Neural cell (in vitro differentiated cells): ENCODE measurements around the gene BIRC6. TPM values are rescaled to one million over a fixed set of nuclear protein-coding genes. Genes with fewer than 3 reads are reported as not detected.
"Not testable (repeated sequence)": the region's sequence is repeated elsewhere in the genome, so short reads cannot be mapped to it uniquely, and the experiment has no call there.

Experiments used
- H2AFZ ChIP-seq: fragments of 200-600, 300-800 bp; sonication (generic), shearing (Covaris generic); 2 replicates; pipeline ENCODE4 v1.6.0; 2014; ENCODE audit warnings: low read depth, mild to moderate bottlenecking, antibody characterized with exemption, low read length, moderate library complexity
- H3F3A ChIP-seq: fragments of 200-600 bp; shearing (Covaris generic); 2 replicates; pipeline ENCODE4 v1.6.1; 2016; ENCODE audit warnings: mild to moderate bottlenecking, moderate library complexity, mixed read lengths, antibody characterized with exemption, low read length; ENCODE audit not compliant: insufficient read depth, poor library complexity, severe bottlenecking
- H3K27ac ChIP-seq: fragments of 200-600, 300-800 bp; sonication (generic), shearing (Covaris generic); 2 replicates; pipeline ENCODE4 v1.5.1; 2014; ENCODE audit warnings: mild to moderate bottlenecking, low read length, moderate library complexity
- H3K27me3 ChIP-seq: fragments of 300-800, 200-600 bp; sonication (generic), shearing (Covaris generic); 2 replicates; pipeline ENCODE4 v1.6.0; 2014; ENCODE audit warnings: mild to moderate bottlenecking, low read depth, low read length, moderate library complexity; ENCODE audit not compliant: insufficient read depth
- H3K36me3 ChIP-seq: fragments of 300-800, 200-600 bp; sonication (generic), shearing (Covaris generic); 2 replicates; pipeline ENCODE4 v1.5.1; 2014; ENCODE audit warnings: mild to moderate bottlenecking, antibody characterized with exemption, low read length, moderate library complexity; ENCODE audit not compliant: insufficient read depth
- H3K4me2 ChIP-seq: fragments of 300-800, 200-600 bp; sonication (generic), shearing (Covaris generic); 2 replicates; pipeline ENCODE4 v1.6.0; 2014; ENCODE audit warnings: mild to moderate bottlenecking, low read length
- H3K4me3 ChIP-seq: fragments of 300-800, 200-600 bp; sonication (generic), shearing (Covaris generic); 2 replicates; pipeline ENCODE4 v1.5.1; 2014; ENCODE audit warnings: mild to moderate bottlenecking, low read length, moderate library complexity
- H3K79me2 ChIP-seq: fragments of 200-600 bp; shearing (Covaris generic); replicated peaks from 2 replicates; pipeline ENCODE4 v1.6.0; 2014; ENCODE audit warnings: mild to moderate bottlenecking, low read length, moderate library complexity; ENCODE audit not compliant: insufficient read depth
- H3K9ac ChIP-seq: fragments of 300-800, 200-600 bp; sonication (generic), shearing (Covaris generic); 2 replicates; pipeline ENCODE4 v1.6.1; 2016; ENCODE audit warnings: mild to moderate bottlenecking, low read length, mixed read lengths
- H3K9me2 ChIP-seq: fragments of 200-600 bp; shearing (Covaris generic); 2 replicates; pipeline ENCODE4 v1.6.1; 2016; ENCODE audit warnings: mild to moderate bottlenecking, low read length, mixed read lengths; ENCODE audit not compliant: insufficient read depth
- H3K9me3 ChIP-seq: fragments of 200-600, 300-800 bp; sonication (generic), shearing (Covaris generic); 2 replicates; pipeline ENCODE4 v1.6.1; 2016; ENCODE audit warnings: mild to moderate bottlenecking, mixed run types, low read length, moderate library complexity, mixed read lengths
- H4K20me1 ChIP-seq: fragments of 200-600 bp; shearing (Covaris generic); 2 replicates; pipeline ENCODE4 v1.6.1; 2016; ENCODE audit warnings: mild to moderate bottlenecking, mixed run types; ENCODE audit not compliant: insufficient read depth
- EP300 ChIP-seq: fragments of 450-650 bp; conservative IDR thresholded peaks from 2 replicates; pipeline ENCODE4 v1.6.1; 2014; ENCODE audit warnings: antibody characterized with exemption, mild to moderate bottlenecking, moderate library complexity; ENCODE audit not compliant: poor library complexity, severe bottlenecking
- EZH2 ChIP-seq: fragments of 200-600, 300-800 bp; shearing (Covaris generic), sonication (generic); IDR thresholded peaks from 2 replicates; pipeline ENCODE4 v1.6.1; 2014; ENCODE audit warnings: antibody characterized with exemption, low read length, borderline replicate concordance, mild to moderate bottlenecking; ENCODE audit not compliant: insufficient read depth, poor library complexity, severe bottlenecking
- MXI1 ChIP-seq: fragments of 450-650 bp; conservative IDR thresholded peaks from 2 replicates; pipeline ENCODE4 v1.6.1; 2014; ENCODE audit warnings: antibody characterized with exemption, mild to moderate bottlenecking; ENCODE audit not compliant: poor library complexity, severe bottlenecking
- POLR2AphosphoS5 ChIP-seq: IDR thresholded peaks from 2 replicates; pipeline ENCODE4 v1.6.1; 2012
- RAD21 ChIP-seq: fragments of 450-650 bp; conservative IDR thresholded peaks from 2 replicates; pipeline ENCODE4 v1.6.1; 2014; ENCODE audit warnings: antibody characterized with exemption, mild to moderate bottlenecking, moderate library complexity
- REST ChIP-seq: IDR thresholded peaks from 2 replicates; pipeline ENCODE4 v1.6.1; 2012; ENCODE audit warnings: borderline replicate concordance
- SMC3 ChIP-seq: fragments of 450-650 bp; conservative IDR thresholded peaks from 2 replicates; pipeline ENCODE4 v1.6.1; 2014; ENCODE audit warnings: antibody characterized with exemption, mild to moderate bottlenecking, moderate library complexity; ENCODE audit not compliant: poor library complexity
- TAF1 ChIP-seq: IDR thresholded peaks from 2 replicates; pipeline ENCODE4 v1.6.1; 2012; ENCODE audit warnings: low read depth
- polyA plus RNA-seq: library from polyadenylated mRNA; depleted of rRNA; stranded (reverse); fragments of >200 nt; gene quantifications from 2 replicates; pipeline ENCODE4 v1.2.3, GENCODE V29; 2014
- TF ChIP-seq, protein P1 (sequence below): fragments of 450-650 bp; IDR thresholded peaks from 2 replicates; pipeline ENCODE4 v1.5.1; 2014; ENCODE audit warnings: antibody characterized with exemption, mild to moderate bottlenecking, moderate library complexity; ENCODE audit not compliant: poor library complexity, severe bottlenecking

The BIRC6 gene
- polyA plus RNA-seq, 1 donor from 2014 or later, result 109 TPM

- Histone ChIP-seq H3K4me3 (no peak overlapping the region), H3K9me3 (no peaks in the 10 kb centered on the region), H3K27me3 (no peaks in the 10 kb centered on the region), H3K4me2 (no peak overlapping the region), H4K20me1 (no peaks in the 10 kb centered on the region), H2AFZ (no peak overlapping the region), H3K9ac (no peak overlapping the region), H3K79me2 (no peaks in the 10 kb centered on the region), H3F3A (no peaks in the 10 kb centered on the region), H3K9me2 (no peaks in the 10 kb centered on the region), H3K36me3 (peaks cover 7% of the 10 kb centered on the region), H3K27ac (no peak overlapping the region)
- no peak for TF ChIP-seq SMC3
- TF ChIP-seq, protein P1, sequence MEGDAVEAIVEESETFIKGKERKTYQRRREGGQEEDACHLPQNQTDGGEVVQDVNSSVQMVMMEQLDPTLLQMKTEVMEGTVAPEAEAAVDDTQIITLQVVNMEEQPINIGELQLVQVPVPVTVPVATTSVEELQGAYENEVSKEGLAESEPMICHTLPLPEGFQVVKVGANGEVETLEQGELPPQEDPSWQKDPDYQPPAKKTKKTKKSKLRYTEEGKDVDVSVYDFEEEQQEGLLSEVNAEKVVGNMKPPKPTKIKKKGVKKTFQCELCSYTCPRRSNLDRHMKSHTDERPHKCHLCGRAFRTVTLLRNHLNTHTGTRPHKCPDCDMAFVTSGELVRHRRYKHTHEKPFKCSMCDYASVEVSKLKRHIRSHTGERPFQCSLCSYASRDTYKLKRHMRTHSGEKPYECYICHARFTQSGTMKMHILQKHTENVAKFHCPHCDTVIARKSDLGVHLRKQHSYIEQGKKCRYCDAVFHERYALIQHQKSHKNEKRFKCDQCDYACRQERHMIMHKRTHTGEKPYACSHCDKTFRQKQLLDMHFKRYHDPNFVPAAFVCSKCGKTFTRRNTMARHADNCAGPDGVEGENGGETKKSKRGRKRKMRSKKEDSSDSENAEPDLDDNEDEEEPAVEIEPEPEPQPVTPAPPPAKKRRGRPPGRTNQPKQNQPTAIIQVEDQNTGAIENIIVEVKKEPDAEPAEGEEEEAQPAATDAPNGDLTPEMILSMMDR, result no peak
- no peak for TF ChIP-seq EP300
- TF ChIP-seq RAD21, result no peak
- no peak for TF ChIP-seq MXI1
- no peak for TF ChIP-seq EZH2
- TF ChIP-seq TAF1, result no peak
- no peak for TF ChIP-seq REST
- no peak for TF ChIP-seq POLR2AphosphoS5
Measured at GRCh38 chr2:32310577-32310976, 46.2 kb upstream of the BIRC6 start.

DNA sequence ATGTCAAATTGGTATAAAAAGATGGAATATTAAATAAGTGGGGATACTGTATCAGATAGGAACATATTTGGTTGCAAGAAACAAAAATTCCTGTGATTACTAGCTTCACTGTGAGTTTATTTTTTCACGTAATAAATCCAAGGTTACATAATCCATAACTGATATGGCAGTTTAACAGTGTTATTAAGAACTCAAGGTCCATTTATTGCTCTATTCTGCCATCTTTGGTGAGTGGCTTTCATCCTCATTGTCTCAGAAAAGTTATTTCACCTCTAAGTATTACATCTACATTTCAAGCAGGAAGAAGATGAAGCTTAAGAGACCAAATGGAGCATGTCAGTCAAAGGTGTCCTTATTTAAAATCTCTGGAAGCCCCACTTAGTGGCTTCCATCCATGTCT is 41.9 kb upstream of the BIRC6 start:
- Histone ChIP-seq H2AFZ (no peak overlapping the region), H3K36me3 (no peaks in the 10 kb centered on the region), H4K20me1 (no peaks in the 10 kb centered on the region), H3K9ac (no peak overlapping the region), H3K27ac (no peak overlapping the region), H3F3A (no peaks in the 10 kb centered on the region), H3K9me3 (no peaks in the 10 kb centered on the region), H3K79me2 (no peaks in the 10 kb centered on the region), H3K9me2 (no peaks in the 10 kb centered on the region), H3K4me3 (no peak overlapping the region), H3K27me3 (no peaks in the 10 kb centered on the region), H3K4me2 (no peak overlapping the region)
- TF ChIP-seq SMC3, result no peak
- TF ChIP-seq TAF1, result no peak
- TF ChIP-seq EP300, result no peak
- TF ChIP-seq POLR2AphosphoS5, result no peak

- H3K9me3 ChIP-seq, H2AFZ ChIP-seq, H4K20me1 ChIP-seq, H3K79me2 ChIP-seq, H3K27me3 ChIP-seq, H3K9me2 ChIP-seq, H3K4me3 ChIP-seq, H3F3A ChIP-seq, H3K27ac ChIP-seq, H3K4me2 ChIP-seq, H3K36me3 ChIP-seq, H3K9ac ChIP-seq: not testable (repeated sequence)
Measured at GRCh38 chr2:32328679-32329078, 28.1 kb upstream of the BIRC6 start.

- H3K9me2 ChIP-seq, H3K79me2 ChIP-seq, H4K20me1 ChIP-seq, H2AFZ ChIP-seq, H3K36me3 ChIP-seq, H3K27me3 ChIP-seq, H3K9ac ChIP-seq, H3K4me2 ChIP-seq, H3F3A ChIP-seq, H3K27ac ChIP-seq, H3K9me3 ChIP-seq, H3K4me3 ChIP-seq: not testable (repeated sequence)
Measured at GRCh38 chr2:32329180-32329980, 27.4 kb upstream of the BIRC6 start.
